Progenitor cell of endocrine pancreas (in vitro differentiated cells): ENCODE data around the gene ABCB1. TPM values are rescaled to one million over a fixed set of nuclear protein-coding genes. Genes with fewer than 3 reads are reported as not detected.

Experiments
- total RNA-seq: library from RNA; stranded (reverse); gene quantifications from 2 replicates; pipeline ENCODE4 v1.2.1, GENCODE V29; 2021

The ABCB1 gene
- total RNA-seq, 1 donor from 2014 or later = 0.48 TPM

Other genes starting within 250 kb of the ABCB1 start
- 0.60 and 0.65 TPM in 2 replicates for gene ABCB4, start 125.2 kb downstream of the ABCB1 start, total RNA-seq
- 0.13 and 0.24 TPM in 2 replicates for gene RUNDC3B, start 27.5 kb upstream of the ABCB1 start, total RNA-seq